B cell (primary cell): ENCODE measurements around the gene RAB3B. TPM values are rescaled to one million over a fixed set of nuclear protein-coding genes. Genes with fewer than 3 reads are reported as not detected.

Source experiments
- ATAC-seq: fragments of 200-7000 bp; cut with Tn5 transposase; one replicate; pipeline ENCODE4 v1.10.0; 2021; ENCODE audit warnings: low read depth, mild to moderate bottlenecking, moderate number of reproducible peaks, moderate library complexity
- CTCF ChIA-PET: fragments of 350-600 bp; sonication (Branson Sonifier 250); formaldehyde crosslinking; loops from one replicate; lab custom pipeline; 2021; ENCODE audit warnings: antibody characterized with exemption, inconsistent platforms; lab: Charles Lee
- POLR2A ChIA-PET: fragments of 350-600 bp; sonication (Branson Sonifier 250); formaldehyde crosslinking; loops from one replicate; lab custom pipeline; 2021; ENCODE audit warnings: antibody characterized with exemption; lab: Charles Lee
- DNase-seq: peaks from one replicate; pipeline ENCODE4 v3.0.0; 2013
- H2AFZ ChIP-seq: 2 replicates; pipeline ENCODE4 v1.6.1; 2012; ENCODE audit warnings: mild to moderate bottlenecking, low read depth, low read length; ENCODE audit not compliant: insufficient read depth, poor library complexity, severe bottlenecking
- H3K27ac ChIP-seq, 2 donors: 1 replicate in 1 of 2; 2 replicates in 1 of 2; pipeline ENCODE4 v1.5.1; 2012 to 2013; ENCODE audit warnings: low read length in 2 of 2, mild to moderate bottlenecking in 2 of 2, moderate library complexity in 1 of 2
- H3K27me3 ChIP-seq, 4 experiments: fragments of 200-600 bp in 1 of 4; sonication (generic) in 1 of 4; replicated peaks in 1 of 4; 1 replicate in 2 of 4; 2 replicates in 2 of 4; pipeline versions ENCODE4 v1.6.1 to v1.7.0; 2013 to 2016; ENCODE audit warnings: low read length in 3 of 4, mild to moderate bottlenecking in 2 of 4, mixed read lengths in 1 of 4, moderate library complexity in 1 of 4; ENCODE audit not compliant: insufficient read depth in 4 of 4, control insufficient read depth in 3 of 4; ENCODE audit errors: control extremely low read depth in 1 of 4
- H3K36me3 ChIP-seq, 2 experiments: replicated peaks in 1 of 2; 1 replicate in 1 of 2; 2 replicates in 1 of 2; pipeline versions ENCODE4 v1.6.1 to v1.7.1; 2013; ENCODE audit warnings: low read length in 1 of 2; ENCODE audit not compliant: insufficient read depth in 2 of 2, control insufficient read depth in 1 of 2; ENCODE audit errors: control extremely low read depth in 1 of 2, extremely low read depth in 1 of 2
- H3K4me1 ChIP-seq, 2 donors: fragments of 200-600 bp in 1 of 2; sonication (generic) in 1 of 2; 1 replicate in 1 of 2; 2 replicates in 1 of 2; pipeline versions ENCODE4 v1.5.1 to v1.6.1; 2013 to 2017; ENCODE audit warnings: low read length in 2 of 2; ENCODE audit not compliant: control insufficient read depth in 2 of 2, insufficient read depth in 2 of 2
- H3K4me2 ChIP-seq: replicated peaks from 2 replicates; pipeline ENCODE3; 2012; ENCODE audit warnings: mild to moderate bottlenecking, low read depth, low read length; ENCODE audit not compliant: poor library complexity, severe bottlenecking
- H3K4me3 ChIP-seq, 5 experiments: fragments of 200-600 bp in 1 of 5; sonication (generic) in 1 of 5; 1 replicate in 3 of 5; 2 replicates in 2 of 5; pipeline versions ENCODE4 v1.5.1 to v1.7.0; 2011 to 2016; ENCODE audit warnings: low read length in 4 of 5, mild to moderate bottlenecking in 4 of 5, low read depth in 2 of 5, control low read depth in 1 of 5, moderate library complexity in 1 of 5; ENCODE audit not compliant: insufficient read depth in 1 of 5; ENCODE audit errors: control extremely low read depth in 1 of 5, extremely low read depth in 1 of 5
- H3K79me2 ChIP-seq: fragments of 200-600 bp; sonication (generic); one replicate; pipeline ENCODE4 v1.6.0; 2016; ENCODE audit warnings: low read length; ENCODE audit not compliant: control insufficient read depth, insufficient read depth
- H3K9ac ChIP-seq: fragments of 200-600 bp; sonication (generic); 2 replicates; pipeline ENCODE4 v1.6.1; 2017; ENCODE audit warnings: mild to moderate bottlenecking, low read length, moderate library complexity
- H3K9me3 ChIP-seq, 3 donors: one replicate each; pipeline versions ENCODE4 v1.6.1 to v1.7.1; 2013; ENCODE audit warnings: low read length in 2 of 3; ENCODE audit not compliant: control insufficient read depth in 2 of 3, insufficient read depth in 1 of 3; ENCODE audit errors: control extremely low read depth in 1 of 3
- H4K20me1 ChIP-seq: 2 replicates; pipeline ENCODE4 v1.6.0; 2012; ENCODE audit warnings: mild to moderate bottlenecking, low read length; ENCODE audit not compliant: insufficient read depth, control insufficient read depth, poor library complexity, severe bottlenecking
- H3K27ac Mint-ChIP-seq: one replicate; pipeline ENCODE4 v1.8.0; 2021; ENCODE audit warnings: mixed read lengths
- H3K27me3 Mint-ChIP-seq: one replicate; pipeline ENCODE4 v1.8.0; 2021; ENCODE audit warnings: mixed read lengths
- H3K4me1 Mint-ChIP-seq: one replicate; pipeline ENCODE4 v1.8.0; 2021; ENCODE audit warnings: mixed read lengths
- H3K4me3 Mint-ChIP-seq: one replicate; pipeline ENCODE4 v1.8.0; 2021; ENCODE audit warnings: mixed read lengths
- H3K9me3 Mint-ChIP-seq: one replicate; pipeline ENCODE4 v1.8.0; 2022; ENCODE audit warnings: mixed read lengths; ENCODE audit not compliant: insufficient read depth
- EZH2 ChIP-seq: IDR thresholded peaks from 2 replicates; pipeline ENCODE4 v1.6.1; 2012; ENCODE audit warnings: borderline replicate concordance, low read depth, mild to moderate bottlenecking, moderate library complexity, low read length; ENCODE audit not compliant: insufficient read depth, poor library complexity, severe bottlenecking
- WGBS: methylation state at CpG from one replicate; pipeline ENCODE4 v1.1.5; 2013; ENCODE audit warnings: missing lambda C conversion rate; ENCODE audit not compliant: insufficient coverage; 5-methylcytosine and 5-hydroxymethylcytosine counted together
- intact Hi-C: fragments of 100-400 bp; cut with micrococcal nuclease; formaldehyde crosslinking; loops from one replicate; pipeline ENCODE4 v1.10.0; 2022
- polyA plus RNA-seq: library from polyadenylated mRNA; depleted of rRNA; stranded (reverse); fragments of >200 nt; gene quantifications from 2 replicates; pipeline ENCODE4 v1.2.3, GENCODE V29; 2012
- total RNA-seq, 2 donors: library from RNA; stranded (reverse); fragments of 120-200 nt in 1 of 2; gene quantifications; 1 replicate in 1 of 2; 2 replicates in 1 of 2; pipeline versions ENCODE4 v1.2.3 to v1.2.4, GENCODE V29; 2013 to 2022
- TF ChIP-seq, protein P1 (sequence below): fragments of 200-600 bp; IDR thresholded peaks from one replicate; pipeline ENCODE4 v1.8.0; 2022; ENCODE audit warnings: antibody characterized with exemption, mild to moderate bottlenecking

The RAB3B gene
- total and polyA plus RNA-seq, 2 donors (not counting 1 experiment from before 2014, with no cell fraction given): 0.02 TPM; not detected in 1

DNA sequence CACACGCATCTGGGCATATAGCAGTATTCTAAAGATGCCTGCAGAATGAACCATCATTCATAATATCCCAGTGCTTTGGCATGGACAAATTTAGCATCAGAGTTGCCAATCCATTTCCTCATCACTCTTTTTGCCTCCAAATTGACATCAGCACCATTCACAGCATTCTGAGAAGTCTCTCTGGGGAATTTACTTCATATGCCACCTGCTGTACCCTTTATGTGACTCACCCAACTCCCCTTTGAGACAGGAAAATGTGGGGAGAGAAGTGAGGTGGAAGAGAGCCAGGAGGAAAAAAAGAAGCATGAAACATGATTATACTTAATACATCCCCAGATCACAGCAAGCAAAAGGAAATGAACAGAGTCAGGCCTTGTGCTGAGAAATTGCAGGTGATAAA, 37.4 kb downstream of the RAB3B start:
- intact Hi-C loops: no loop called here
- 64% methylated on average over 1 of the region's 1 CpG for WGBS
- Histone ChIP-seq H3K4me2 (no peak overlapping the region), H3K27me3 (peaks cover 0 to 2% (median 0%) of the 10 kb centered on the region in 4 experiments), H3K9ac (no peak overlapping the region), H4K20me1 (no peaks in the 10 kb centered on the region), H2AFZ (no peak overlapping the region), H3K9me3 (peaks cover 0 to 16% (median 3%) of the 10 kb centered on the region in 3 donors), H3K4me1 (peaks cover 11 to 16% of the 10 kb centered on the region in 2 donors), H3K36me3 (no peaks in the 10 kb centered on the region), H3K27ac (no peak overlapping the region), H3K79me2 (no peaks in the 10 kb centered on the region), H3K4me3 (no peak overlapping the region)
- Mint-ChIP-seq H3K4me1 (peaks cover 17% of the 10 kb centered on the region), H3K4me3 (no peak overlapping the region), H3K9me3 (peaks cover 4% of the 10 kb centered on the region), H3K27ac (no peak overlapping the region), H3K27me3 (peaks cover 11% of the 10 kb centered on the region)
- ATAC-seq (peak; percentile 28), DNase-seq (no peak)
- no peak for TF ChIP-seq EZH2
- TF ChIP-seq, protein P1, sequence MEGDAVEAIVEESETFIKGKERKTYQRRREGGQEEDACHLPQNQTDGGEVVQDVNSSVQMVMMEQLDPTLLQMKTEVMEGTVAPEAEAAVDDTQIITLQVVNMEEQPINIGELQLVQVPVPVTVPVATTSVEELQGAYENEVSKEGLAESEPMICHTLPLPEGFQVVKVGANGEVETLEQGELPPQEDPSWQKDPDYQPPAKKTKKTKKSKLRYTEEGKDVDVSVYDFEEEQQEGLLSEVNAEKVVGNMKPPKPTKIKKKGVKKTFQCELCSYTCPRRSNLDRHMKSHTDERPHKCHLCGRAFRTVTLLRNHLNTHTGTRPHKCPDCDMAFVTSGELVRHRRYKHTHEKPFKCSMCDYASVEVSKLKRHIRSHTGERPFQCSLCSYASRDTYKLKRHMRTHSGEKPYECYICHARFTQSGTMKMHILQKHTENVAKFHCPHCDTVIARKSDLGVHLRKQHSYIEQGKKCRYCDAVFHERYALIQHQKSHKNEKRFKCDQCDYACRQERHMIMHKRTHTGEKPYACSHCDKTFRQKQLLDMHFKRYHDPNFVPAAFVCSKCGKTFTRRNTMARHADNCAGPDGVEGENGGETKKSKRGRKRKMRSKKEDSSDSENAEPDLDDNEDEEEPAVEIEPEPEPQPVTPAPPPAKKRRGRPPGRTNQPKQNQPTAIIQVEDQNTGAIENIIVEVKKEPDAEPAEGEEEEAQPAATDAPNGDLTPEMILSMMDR: no peak
- ChIA-PET POLR2A (no interaction called here), CTCF (no interaction called here)

DNA sequence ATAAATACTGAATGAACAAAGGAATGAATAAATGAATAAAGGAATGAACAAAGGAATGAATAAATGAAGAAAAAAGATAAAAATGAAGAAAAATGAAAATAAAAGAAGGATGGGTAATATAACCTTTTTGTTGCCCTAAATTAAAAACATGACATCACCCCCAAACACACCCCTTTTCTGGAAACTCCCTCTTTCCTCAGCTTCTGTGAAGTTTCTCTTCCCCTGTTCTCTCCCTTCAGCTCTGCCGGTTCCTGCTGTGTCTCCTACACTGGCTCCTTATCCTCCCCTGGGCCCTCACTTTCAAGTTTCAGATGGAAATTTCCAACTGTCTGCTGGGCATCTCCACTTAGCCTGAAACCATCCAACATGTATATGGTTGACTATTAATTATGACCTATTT, 37.9 kb downstream of the RAB3B start:
- TF ChIP-seq, protein P1: no peak
- TF ChIP-seq EZH2: no peak
- Histone ChIP-seq H4K20me1 (no peaks in the 10 kb centered on the region), H3K27me3 (peaks cover 0 to 2% (median 0%) of the 10 kb centered on the region in 4 experiments), H3K9ac (no peak overlapping the region), H3K9me3 (peaks cover 0 to 16% (median 3%) of the 10 kb centered on the region in 3 donors), H2AFZ (no peak overlapping the region), H3K36me3 (no peaks in the 10 kb centered on the region), H3K79me2 (no peaks in the 10 kb centered on the region), H3K4me2 (no peak overlapping the region), H3K27ac (no peak overlapping the region), H3K4me1 (peaks cover 11 to 16% of the 10 kb centered on the region in 2 donors), H3K4me3 (no peak overlapping the region)
- peak; percentile 43 for ATAC-seq
- H3K4me1 Mint-ChIP-seq: peaks cover 17% of the 10 kb centered on the region
- 60% methylated on average over 1 of the region's 1 CpG for WGBS
- H3K9me3 Mint-ChIP-seq: peaks cover 4% of the 10 kb centered on the region
- ChIA-PET CTCF (no interaction called here), POLR2A (no interaction called here)
- DNase-seq: peak; percentile 7
- H3K27ac Mint-ChIP-seq: no peak overlapping the region
- intact Hi-C loops: no loop called here
- H3K27me3 Mint-ChIP-seq: peaks cover 14% of the 10 kb centered on the region
- H3K4me3 Mint-ChIP-seq: peak overlapping the region; percentile 4
